ENCODE results near the gene RMC1.
A peak's percentile ranks its signal among the peaks of the same experiment; 100 is the strongest.

Gene RMC1

GRCh38 chr18:23471486-23471885 is 31.8 kb upstream of the RMC1 start:
- H3K4me3 ChIP-seq (replicated peaks; ENCODE audit: insufficient read depth, low read length) = no peak overlapping the region
- TF ChIP-seq GABPA (IDR thresholded peaks at IDR 0.05; ENCODE audit: low read depth) (no peak), REST (IDR thresholded peaks at IDR 0.05; ENCODE audit: insufficient replicate concordance, low read depth) (no peak), CTCF (IDR thresholded peaks at IDR 0.05; ENCODE audit: insufficient read depth, low read length) (no peak), POLR2AphosphoS5 (IDR thresholded peaks at IDR 0.05; ENCODE audit: low read depth) (no peak), SPI1 (IDR thresholded peaks at IDR 0.05; ENCODE audit: borderline replicate concordance, low read depth) (no peak)
- H3K27ac ChIP-seq (replicated peaks) = no peak overlapping the region
- no peak for DNase-seq (ENCODE audit: low read depth in 1 of 2, low spot score in 1 of 2)
- no peaks in the 10 kb centered on the region for H3K27me3 ChIP-seq (ENCODE audit: insufficient read depth, poor library complexity, severe bottlenecking)

DNA sequence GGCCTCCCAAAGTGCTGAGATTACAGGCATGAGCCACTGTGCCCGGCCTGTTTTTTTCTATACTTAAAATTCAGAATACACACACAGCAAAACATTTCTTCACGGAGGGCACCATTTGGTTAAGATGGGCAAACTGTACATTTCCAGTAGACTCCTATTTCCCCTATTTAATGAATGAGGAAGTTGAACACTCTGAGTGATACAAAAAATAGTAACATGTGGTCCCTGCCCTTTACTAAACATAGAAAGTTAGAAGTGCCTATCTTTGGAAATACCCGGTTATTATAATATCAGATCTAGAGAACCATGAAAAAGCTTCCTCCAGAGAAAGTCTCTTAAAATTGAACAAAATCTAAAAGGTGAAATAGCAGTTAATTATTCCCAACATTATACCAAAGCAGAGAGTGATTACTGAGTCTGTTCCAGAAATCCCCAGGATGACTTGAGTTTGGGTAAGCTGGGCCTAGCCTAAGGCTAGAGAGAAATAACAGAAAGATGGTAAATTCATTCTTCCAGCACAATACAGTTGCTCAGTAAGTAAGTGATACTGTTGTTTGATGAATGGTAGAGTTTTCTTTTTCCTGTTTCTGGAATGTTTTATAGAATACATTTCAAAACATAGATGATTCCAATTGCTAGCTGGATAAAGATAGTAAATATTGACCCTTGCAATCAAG is 23.3 kb upstream of the RMC1 start:
- TF ChIP-seq SPI1 (IDR thresholded peaks at IDR 0.05; ENCODE audit: borderline replicate concordance, low read depth) (peak; percentile 71; the same call in 1 of the 2 replicates), CTCF (IDR thresholded peaks at IDR 0.05; ENCODE audit: insufficient read depth, low read length) (no peak)
- peak overlapping the region; percentile 24 for H3K27ac ChIP-seq (replicated peaks)
- H3K4me3 ChIP-seq (replicated peaks; ENCODE audit: insufficient read depth, low read length) = no peak overlapping the region
- peak in 1 of 2 experiments; percentile 55 for DNase-seq (ENCODE audit: low read depth in 1 of 2, low spot score in 1 of 2)
- no peaks in the 10 kb centered on the region for H3K27me3 ChIP-seq (ENCODE audit: insufficient read depth, poor library complexity, severe bottlenecking)

DNA sequence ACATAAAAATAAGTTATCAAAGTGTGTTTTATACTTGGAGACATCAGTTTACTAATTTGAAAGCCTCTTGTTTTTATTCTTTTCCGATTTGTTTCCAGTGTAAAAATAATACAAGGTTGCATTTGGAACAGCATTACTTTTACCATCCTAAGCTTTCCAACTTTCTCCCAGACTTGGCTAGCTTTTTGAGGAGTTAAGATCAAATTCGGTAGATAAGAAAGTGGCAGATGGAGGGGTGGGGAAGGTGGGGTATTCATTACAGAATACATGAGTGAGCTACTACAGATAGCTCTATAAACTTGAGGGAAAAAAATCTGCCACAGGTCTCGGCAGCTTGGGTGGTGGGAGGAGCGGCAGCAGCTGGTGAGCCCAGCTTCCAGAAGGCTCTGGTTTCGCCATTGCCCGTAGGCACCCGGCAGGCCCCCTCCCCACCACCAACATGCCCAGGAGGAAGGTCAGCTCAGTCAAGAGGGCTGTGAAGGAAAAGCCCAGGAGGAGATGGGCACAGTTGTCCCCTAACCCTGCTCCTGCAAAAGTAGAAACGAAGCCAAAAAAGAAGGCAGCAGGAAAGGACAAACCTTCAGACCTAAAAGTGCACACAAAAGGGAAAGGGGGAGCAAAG is 18.6 kb upstream of the RMC1 start:
- DNase-seq (ENCODE audit: low read depth in 1 of 2, low spot score in 1 of 2) = no peak
- no peak for TF ChIP-seq REST (IDR thresholded peaks at IDR 0.05; ENCODE audit: insufficient replicate concordance, low read depth)
- no peak for TF ChIP-seq CTCF (IDR thresholded peaks at IDR 0.05; ENCODE audit: insufficient read depth, low read length)
- TF ChIP-seq GABPA (IDR thresholded peaks at IDR 0.05; ENCODE audit: low read depth) = no peak
- no peak for TF ChIP-seq SPI1 (IDR thresholded peaks at IDR 0.05; ENCODE audit: borderline replicate concordance, low read depth)
- TF ChIP-seq POLR2AphosphoS5 (IDR thresholded peaks at IDR 0.05; ENCODE audit: low read depth) = no peak
- Histone ChIP-seq H3K4me3 (replicated peaks; ENCODE audit: insufficient read depth, low read length) (no peak overlapping the region), H3K27ac (replicated peaks) (no peak overlapping the region), H3K27me3 (ENCODE audit: insufficient read depth, poor library complexity, severe bottlenecking) (no peaks in the 10 kb centered on the region)
